Measurements from ENCODE around the gene PCDHA4.
"Not testable (repeated sequence)": the region's sequence is repeated elsewhere in the genome, so short reads cannot be mapped to it uniquely, and the experiment has no call there.

Gene PCDHA4

DNA sequence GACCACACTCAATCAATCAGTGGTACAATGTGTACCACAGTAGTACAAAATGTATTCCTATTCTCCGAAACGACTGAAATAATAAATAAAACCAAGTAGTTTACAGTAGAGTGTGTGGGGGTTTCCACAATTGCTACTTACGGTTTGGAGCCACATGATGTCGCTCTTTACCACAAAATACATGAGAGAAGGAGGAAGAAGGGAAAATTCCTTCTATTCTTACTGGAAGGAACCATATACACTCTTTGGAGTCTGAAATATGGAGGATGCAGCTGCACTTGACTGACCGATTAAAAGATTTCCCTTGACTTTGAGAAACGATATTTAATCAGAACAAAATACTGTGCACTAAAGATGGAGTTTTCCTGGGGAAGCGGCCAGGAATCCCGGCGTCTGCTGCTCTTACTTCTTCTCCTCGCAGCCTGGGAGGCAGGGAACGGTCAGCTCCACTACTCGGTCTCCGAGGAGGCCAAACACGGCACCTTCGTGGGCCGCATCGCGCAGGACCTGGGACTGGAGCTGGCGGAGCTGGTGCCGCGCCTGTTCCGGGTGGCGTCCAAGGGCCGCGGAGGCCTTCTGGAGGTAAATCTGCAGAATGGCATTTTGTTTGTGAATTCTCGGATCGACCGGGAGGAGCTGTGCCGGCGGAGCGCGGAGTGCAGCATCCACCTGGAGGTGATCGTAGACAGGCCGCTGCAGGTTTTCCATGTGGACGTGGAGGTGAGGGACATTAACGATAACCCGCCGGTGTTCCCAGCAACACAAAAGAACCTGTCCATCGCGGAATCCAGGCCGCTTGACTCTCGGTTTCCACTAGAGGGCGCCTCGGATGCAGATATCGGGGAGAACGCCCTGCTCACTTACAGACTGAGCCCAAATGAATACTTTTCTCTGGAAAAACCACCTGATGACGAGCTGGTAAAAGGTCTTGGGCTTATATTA is at the start of gene PCDHA4:
Gene PCDHA4 (plus strand): TSS at position 235 of the 942 bp plus-strand sequence.
- POLR2A ChIA-PET: no interaction called here
- CTCF ChIA-PET: interaction anchor here (0.8 to 1.9 kb wide), 2 partner anchors 12 to 756 kb away, joined by 5 to 7 read pairs; partner anchors contain the start of gene PCDHA2
- TF ChIP-seq CTCF (IDR thresholded peaks at IDR 0.05; ENCODE audit: insufficient read depth, low read length, missing control alignments): peak; percentile 11
- peak within 1 kb of the TSS; percentile 33; the same call in 1 of the 2 replicates for H3K4me3 ChIP-seq (ENCODE audit: low read depth, low read length)
- DNase-seq (ENCODE audit: low read depth, low spot score): no peak

DNA sequence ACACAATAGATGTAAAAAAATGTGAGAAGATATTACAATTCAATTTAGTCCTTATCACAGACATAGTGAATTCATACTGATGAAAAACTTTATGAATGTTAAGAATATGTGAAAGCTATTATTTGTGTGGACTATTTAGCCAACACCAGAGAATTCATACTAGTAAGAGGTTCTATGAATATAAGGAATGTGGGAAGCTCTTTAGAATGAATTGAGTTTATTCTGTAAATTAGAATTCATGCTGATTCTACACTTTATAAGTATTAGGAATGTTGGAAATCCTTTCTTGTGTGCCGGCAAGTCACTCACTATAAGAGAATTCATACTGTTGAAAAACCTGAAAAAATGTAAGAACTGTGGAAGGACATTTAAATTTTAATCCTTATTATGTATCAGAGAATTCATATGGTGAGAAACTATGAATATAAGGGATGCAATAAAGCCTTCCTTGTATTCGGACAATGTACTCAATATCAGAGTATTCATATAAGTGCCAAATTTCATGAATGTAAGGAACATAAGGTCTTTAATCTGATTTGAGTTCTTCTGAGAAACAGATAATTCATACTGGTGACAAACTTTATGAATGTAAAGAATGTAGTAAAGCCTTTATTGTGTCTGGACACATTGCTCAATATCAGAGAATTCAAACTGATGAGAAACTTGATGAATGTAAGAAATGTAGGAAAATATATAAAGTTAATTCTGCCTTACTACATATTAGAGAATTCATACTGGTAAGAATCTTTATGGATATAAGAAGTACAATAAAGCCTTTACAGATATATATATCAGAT is 42.5 kb upstream of the PCDHA4 start:
- no peak for DNase-seq (ENCODE audit: low read depth, low spot score)
- ChIA-PET CTCF (no interaction called here), POLR2A (no interaction called here)
- no peak for TF ChIP-seq CTCF (IDR thresholded peaks at IDR 0.05; ENCODE audit: insufficient read depth, low read length, missing control alignments)
- no peak overlapping the region for H3K4me3 ChIP-seq (ENCODE audit: low read depth, low read length)

GRCh38 chr5:140767444-140767843 is 39.4 kb upstream of the PCDHA4 start:
- ChIA-PET POLR2A (no interaction called here), CTCF (interaction anchor here (1.4 kb wide), 1 partner anchor 552 kb away, joined by 3 read pairs; no protein-coding TSS in a partner anchor)
- TF ChIP-seq CTCF (IDR thresholded peaks at IDR 0.05; ENCODE audit: insufficient read depth, low read length, missing control alignments): no peak
- no peak for DNase-seq (ENCODE audit: low read depth, low spot score)
- H3K4me3 ChIP-seq (ENCODE audit: low read depth, low read length): no peak overlapping the region

DNA sequence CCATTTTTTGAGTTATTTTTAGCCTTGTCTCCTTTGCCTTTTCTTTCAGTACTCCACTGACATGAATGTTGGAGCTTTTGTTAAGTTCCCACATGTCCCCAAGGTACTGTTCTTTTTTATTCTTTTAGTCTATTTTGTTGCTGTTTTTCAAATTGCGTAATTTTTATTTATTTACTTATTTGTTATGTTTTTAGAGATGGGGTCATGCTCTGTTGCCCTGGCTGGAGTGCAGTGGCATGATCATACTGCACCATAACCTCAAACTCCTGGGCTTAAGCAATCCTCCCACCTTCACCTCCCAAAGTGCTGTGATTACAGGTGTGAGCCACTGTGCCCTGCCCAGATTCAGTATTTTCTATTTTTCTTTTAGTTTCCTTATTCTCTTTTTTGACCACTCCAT is 26.4 kb upstream of the PCDHA4 start:
- CTCF ChIA-PET: no interaction called here
- POLR2A ChIA-PET: no interaction called here
- no peak for DNase-seq (ENCODE audit: low read depth, low spot score)
- no peak for TF ChIP-seq CTCF (IDR thresholded peaks at IDR 0.05; ENCODE audit: insufficient read depth, low read length, missing control alignments)
- H3K4me3 ChIP-seq (ENCODE audit: low read depth, low read length): no peak overlapping the region

DNA sequence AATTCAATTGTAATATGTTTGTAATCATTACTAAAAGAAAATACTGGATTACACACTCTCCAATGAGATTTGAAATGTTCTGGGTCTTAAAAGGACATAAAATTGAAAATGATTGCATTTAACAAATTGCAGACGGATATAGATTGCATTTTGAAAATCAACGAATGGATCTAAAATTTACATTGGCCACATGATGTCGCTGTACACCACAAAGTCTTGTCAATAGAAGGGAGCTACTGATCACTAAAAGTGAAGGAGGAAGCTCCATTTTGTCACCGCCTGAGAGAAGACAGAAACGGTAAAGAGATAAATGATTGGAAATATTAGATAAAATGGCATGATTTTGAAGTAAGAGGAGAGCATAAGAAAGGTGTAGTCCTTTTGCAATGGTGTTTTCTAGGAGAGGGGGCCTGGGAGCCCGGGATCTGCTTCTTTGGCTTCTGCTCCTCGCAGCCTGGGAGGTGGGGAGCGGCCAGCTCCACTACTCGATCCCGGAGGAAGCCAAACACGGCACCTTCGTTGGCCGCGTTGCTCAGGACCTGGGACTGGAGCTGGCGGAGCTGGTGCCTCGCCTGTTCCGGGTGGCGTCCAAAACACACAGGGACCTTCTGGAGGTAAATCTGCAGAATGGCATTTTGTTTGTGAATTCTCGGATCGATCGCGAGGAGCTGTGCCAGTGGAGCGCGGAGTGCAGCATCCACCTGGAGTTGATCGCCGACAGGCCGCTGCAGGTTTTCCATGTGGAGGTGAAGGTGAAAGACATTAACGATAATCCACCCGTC is 20.8 kb upstream of the PCDHA4 start, which contains the start of gene PCDHA1:
Gene PCDHA1 (plus strand): TSS at position 236 of the 782 bp plus-strand sequence.
- POLR2A ChIA-PET: no interaction called here
- CTCF ChIA-PET: no interaction called here
- DNase-seq (ENCODE audit: low read depth, low spot score): no peak
- no peak for TF ChIP-seq CTCF (IDR thresholded peaks at IDR 0.05; ENCODE audit: insufficient read depth, low read length, missing control alignments)
- H3K4me3 ChIP-seq (ENCODE audit: low read depth, low read length): no peak within 1 kb of the TSS

- POLR2A ChIA-PET, CTCF ChIA-PET: not testable (repeated sequence)
Measured at GRCh38 chr5:140787422-140787821, 19.4 kb upstream of the PCDHA4 start.

DNA sequence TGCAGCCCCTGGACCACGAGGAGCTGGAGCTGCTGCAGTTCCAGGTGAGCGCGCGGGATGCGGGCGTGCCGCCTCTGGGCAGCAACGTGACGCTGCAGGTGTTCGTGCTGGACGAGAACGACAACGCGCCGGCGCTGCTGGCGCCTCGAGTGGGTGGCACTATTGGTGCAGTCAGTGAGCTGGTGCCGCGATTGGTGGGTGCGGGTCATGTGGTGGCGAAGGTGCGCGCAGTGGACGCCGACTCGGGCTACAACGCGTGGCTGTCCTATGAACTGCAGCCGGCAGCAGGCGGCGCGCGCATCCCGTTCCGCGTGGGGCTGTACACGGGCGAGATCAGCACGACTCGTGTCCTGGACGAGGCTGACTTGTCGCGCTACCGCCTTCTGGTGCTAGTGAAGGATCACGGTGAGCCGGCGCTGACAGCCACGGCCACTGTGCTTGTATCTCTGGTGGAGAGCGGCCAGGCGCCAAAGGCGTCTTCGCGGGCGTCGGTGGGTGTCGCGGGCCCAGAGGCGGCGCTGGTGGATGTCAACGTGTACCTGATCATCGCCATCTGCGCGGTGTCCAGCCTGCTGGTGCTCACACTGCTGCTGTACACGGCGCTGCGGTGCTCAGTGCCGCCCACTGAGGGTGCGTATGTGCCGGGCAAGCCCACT is 18.9 kb upstream of the PCDHA4 start:
- CTCF ChIA-PET: not testable (repeated sequence)

More at GRCh38 chr5:140787422-140787821, 19.4 kb upstream of the PCDHA4 start:
- not testable (repeated sequence) for H3K4me3 ChIP-seq (ENCODE audit: low read depth, low read length); DNase-seq (ENCODE audit: low read depth, low spot score)

More for the DNA sequence above, 18.9 kb upstream of the PCDHA4 start:
- DNase-seq (ENCODE audit: low read depth, low spot score); POLR2A ChIA-PET; H3K4me3 ChIP-seq (ENCODE audit: low read depth, low read length): not testable (repeated sequence)

Measured in AG04449 (cell line).